ENCODE measurements around the gene LTBP1. TPM values are rescaled to one million over a fixed set of nuclear protein-coding genes. Genes with fewer than 3 reads are reported as not detected.

LTBP1 gene, protein sequence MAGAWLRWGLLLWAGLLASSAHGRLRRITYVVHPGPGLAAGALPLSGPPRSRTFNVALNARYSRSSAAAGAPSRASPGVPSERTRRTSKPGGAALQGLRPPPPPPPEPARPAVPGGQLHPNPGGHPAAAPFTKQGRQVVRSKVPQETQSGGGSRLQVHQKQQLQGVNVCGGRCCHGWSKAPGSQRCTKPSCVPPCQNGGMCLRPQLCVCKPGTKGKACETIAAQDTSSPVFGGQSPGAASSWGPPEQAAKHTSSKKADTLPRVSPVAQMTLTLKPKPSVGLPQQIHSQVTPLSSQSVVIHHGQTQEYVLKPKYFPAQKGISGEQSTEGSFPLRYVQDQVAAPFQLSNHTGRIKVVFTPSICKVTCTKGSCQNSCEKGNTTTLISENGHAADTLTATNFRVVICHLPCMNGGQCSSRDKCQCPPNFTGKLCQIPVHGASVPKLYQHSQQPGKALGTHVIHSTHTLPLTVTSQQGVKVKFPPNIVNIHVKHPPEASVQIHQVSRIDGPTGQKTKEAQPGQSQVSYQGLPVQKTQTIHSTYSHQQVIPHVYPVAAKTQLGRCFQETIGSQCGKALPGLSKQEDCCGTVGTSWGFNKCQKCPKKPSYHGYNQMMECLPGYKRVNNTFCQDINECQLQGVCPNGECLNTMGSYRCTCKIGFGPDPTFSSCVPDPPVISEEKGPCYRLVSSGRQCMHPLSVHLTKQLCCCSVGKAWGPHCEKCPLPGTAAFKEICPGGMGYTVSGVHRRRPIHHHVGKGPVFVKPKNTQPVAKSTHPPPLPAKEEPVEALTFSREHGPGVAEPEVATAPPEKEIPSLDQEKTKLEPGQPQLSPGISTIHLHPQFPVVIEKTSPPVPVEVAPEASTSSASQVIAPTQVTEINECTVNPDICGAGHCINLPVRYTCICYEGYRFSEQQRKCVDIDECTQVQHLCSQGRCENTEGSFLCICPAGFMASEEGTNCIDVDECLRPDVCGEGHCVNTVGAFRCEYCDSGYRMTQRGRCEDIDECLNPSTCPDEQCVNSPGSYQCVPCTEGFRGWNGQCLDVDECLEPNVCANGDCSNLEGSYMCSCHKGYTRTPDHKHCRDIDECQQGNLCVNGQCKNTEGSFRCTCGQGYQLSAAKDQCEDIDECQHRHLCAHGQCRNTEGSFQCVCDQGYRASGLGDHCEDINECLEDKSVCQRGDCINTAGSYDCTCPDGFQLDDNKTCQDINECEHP (N-terminal part only)
- total RNA-seq (60.9 and 68.9 TPM in 2 replicates), polyA plus RNA-seq (29.5 and 35.6 TPM in 2 replicates)

- peaks cover 5% of the 10 kb centered on the region for H3K4me1 ChIP-seq (ENCODE audit: insufficient read depth)
- TF ChIP-seq EZH2 (IDR thresholded peaks at IDR 0.05; ENCODE audit: borderline replicate concordance) (no peak), EZH2phosphoT487 (IDR thresholded peaks at IDR 0.05; ENCODE audit: low read depth, severe bottlenecking, unreplicated experiment) (no peak), CTCF (IDR thresholded peaks at IDR 0.05; ENCODE audit: poor library complexity) (peak; percentile 78)
- no peaks in the 10 kb centered on the region for H4K20me1 ChIP-seq (ENCODE audit: insufficient read depth, poor library complexity, severe bottlenecking)
- no peaks in the 10 kb centered on the region for H3K9me2 ChIP-seq (replicated peaks; ENCODE audit: insufficient read depth)
- peak within 1 kb of the TSS; percentile 96 for H3K27ac ChIP-seq
- H3K4me2 ChIP-seq: peak within 1 kb of the TSS; percentile 91
- WGBS (ENCODE audit: low lambda C conversion rate, missing lambda C conversion rate): under 1% methylated on average over 36 of the region's 68 CpGs
- DNase-seq (ENCODE audit: low spot score): peak; percentile 85
- peaks cover 27% of the 10 kb centered on the region for H3K79me2 ChIP-seq
- H3K4me3 ChIP-seq: peak within 1 kb of the TSS; percentile 97
- H3K27me3 ChIP-seq: no peaks in the 10 kb centered on the region
- H3K36me3 ChIP-seq (replicated peaks; ENCODE audit: insufficient read depth, low read depth): no peaks in the 10 kb centered on the region
- H3K9me3 ChIP-seq (ENCODE audit: low read depth): no peaks in the 10 kb centered on the region
- peak within 1 kb of the TSS; percentile 57 for H2AFZ ChIP-seq
Observed at GRCh38 chr2:32946314-32947075, at the start of gene LTBP1. Gene LTBP1 (plus strand): TSS chr2:32946953. CDS start chr2:32947325, 372 bp downstream.

DNA sequence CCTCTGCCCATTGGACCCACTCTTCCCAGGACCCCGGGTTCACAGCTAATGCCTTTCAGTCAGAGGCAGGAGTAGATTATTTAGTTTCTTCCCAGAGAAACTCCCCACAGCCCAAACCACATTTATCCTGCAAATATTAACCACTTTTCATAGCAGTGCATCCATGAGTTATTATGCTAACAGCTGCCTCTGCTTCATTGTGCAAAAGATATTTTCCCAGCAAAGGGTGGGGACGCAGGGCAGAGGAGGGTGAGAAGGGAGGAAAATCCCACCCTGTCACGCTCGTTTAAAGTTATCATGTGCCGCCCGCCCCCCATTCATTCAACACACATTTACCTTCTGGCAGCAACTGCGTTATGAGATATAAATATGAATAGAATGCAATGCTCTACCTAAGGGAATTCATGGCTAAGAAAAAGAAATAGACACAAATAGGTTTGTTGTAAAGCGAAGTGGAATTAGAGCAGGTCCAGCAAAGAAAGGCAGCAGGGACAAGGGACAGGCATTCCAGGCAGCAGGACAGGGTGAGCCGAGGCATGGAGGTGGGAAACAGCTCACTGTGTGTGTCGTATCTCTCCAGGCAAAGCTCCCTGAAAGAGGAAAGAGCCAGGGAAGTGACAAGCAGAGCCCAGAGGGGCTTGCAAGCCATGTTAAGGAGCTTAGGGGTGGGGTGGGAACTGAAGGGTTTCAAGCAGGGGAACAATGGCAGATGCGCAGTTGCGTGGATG is 46.3 kb upstream of the LTBP1 start:
- TF ChIP-seq EZH2phosphoT487 (IDR thresholded peaks at IDR 0.05; ENCODE audit: low read depth, severe bottlenecking, unreplicated experiment): no peak
- TF ChIP-seq CTCF (IDR thresholded peaks at IDR 0.05; ENCODE audit: poor library complexity): no peak
- no peak for TF ChIP-seq EZH2 (IDR thresholded peaks at IDR 0.05; ENCODE audit: borderline replicate concordance)
- no peak for DNase-seq (ENCODE audit: low spot score)
- Histone ChIP-seq H3K36me3 (replicated peaks; ENCODE audit: insufficient read depth, low read depth) (peaks cover 2% of the 10 kb centered on the region), H3K9me2 (replicated peaks; ENCODE audit: insufficient read depth) (no peaks in the 10 kb centered on the region), H2AFZ (no peak overlapping the region), H3K9me3 (ENCODE audit: low read depth) (no peaks in the 10 kb centered on the region), H3K27me3 (no peaks in the 10 kb centered on the region), H3K4me2 (no peak overlapping the region), H3K27ac (no peak overlapping the region), H3K4me3 (no peak overlapping the region), H3K79me2 (no peaks in the 10 kb centered on the region), H3K4me1 (ENCODE audit: insufficient read depth) (no peaks in the 10 kb centered on the region), H4K20me1 (ENCODE audit: insufficient read depth, poor library complexity, severe bottlenecking) (no peaks in the 10 kb centered on the region)
- WGBS (ENCODE audit: low lambda C conversion rate, missing lambda C conversion rate): 78% methylated on average over 12 of the region's 12 CpGs

DNA sequence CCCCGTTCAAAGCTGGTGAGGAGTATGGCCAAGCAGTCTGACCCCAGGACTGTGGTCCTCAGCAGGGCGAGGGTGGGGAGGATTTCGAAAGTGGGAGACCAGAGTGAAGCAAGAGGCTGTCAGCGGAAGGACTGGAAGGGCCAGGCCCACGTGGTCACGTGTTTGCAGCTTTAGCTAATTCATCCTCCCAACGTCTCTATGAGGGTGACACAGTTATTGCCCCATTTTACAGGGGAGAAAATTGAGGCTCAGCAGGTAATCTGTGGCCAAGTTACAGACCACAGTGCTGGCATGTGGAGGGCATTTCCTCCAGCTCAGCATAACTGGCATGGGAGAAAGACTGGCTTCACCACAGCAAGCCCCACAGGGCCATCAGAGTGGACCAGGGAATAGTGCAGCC is 45.4 kb upstream of the LTBP1 start:
- H2AFZ ChIP-seq: no peak overlapping the region
- no peak overlapping the region for H3K27ac ChIP-seq
- no peaks in the 10 kb centered on the region for H3K4me1 ChIP-seq (ENCODE audit: insufficient read depth)
- no peak overlapping the region for H3K4me3 ChIP-seq
- H3K9me2 ChIP-seq (replicated peaks; ENCODE audit: insufficient read depth): no peaks in the 10 kb centered on the region
- H3K36me3 ChIP-seq (replicated peaks; ENCODE audit: insufficient read depth, low read depth): peaks cover 2% of the 10 kb centered on the region
- H3K27me3 ChIP-seq: no peaks in the 10 kb centered on the region
- TF ChIP-seq EZH2phosphoT487 (IDR thresholded peaks at IDR 0.05; ENCODE audit: low read depth, severe bottlenecking, unreplicated experiment) (no peak), EZH2 (IDR thresholded peaks at IDR 0.05; ENCODE audit: borderline replicate concordance) (no peak), CTCF (IDR thresholded peaks at IDR 0.05; ENCODE audit: poor library complexity) (no peak)
- no peaks in the 10 kb centered on the region for H4K20me1 ChIP-seq (ENCODE audit: insufficient read depth, poor library complexity, severe bottlenecking)
- no peaks in the 10 kb centered on the region for H3K79me2 ChIP-seq
- no peak overlapping the region for H3K4me2 ChIP-seq
- no peak for DNase-seq (ENCODE audit: low spot score)
- 91% methylated on average over 7 of the region's 7 CpGs for WGBS (ENCODE audit: low lambda C conversion rate, missing lambda C conversion rate)
- no peaks in the 10 kb centered on the region for H3K9me3 ChIP-seq (ENCODE audit: low read depth)

Data from hepatocyte (in vitro differentiated cells).